ENCODE measurements around the gene TSPAN31.

The TSPAN31 gene

DNA sequence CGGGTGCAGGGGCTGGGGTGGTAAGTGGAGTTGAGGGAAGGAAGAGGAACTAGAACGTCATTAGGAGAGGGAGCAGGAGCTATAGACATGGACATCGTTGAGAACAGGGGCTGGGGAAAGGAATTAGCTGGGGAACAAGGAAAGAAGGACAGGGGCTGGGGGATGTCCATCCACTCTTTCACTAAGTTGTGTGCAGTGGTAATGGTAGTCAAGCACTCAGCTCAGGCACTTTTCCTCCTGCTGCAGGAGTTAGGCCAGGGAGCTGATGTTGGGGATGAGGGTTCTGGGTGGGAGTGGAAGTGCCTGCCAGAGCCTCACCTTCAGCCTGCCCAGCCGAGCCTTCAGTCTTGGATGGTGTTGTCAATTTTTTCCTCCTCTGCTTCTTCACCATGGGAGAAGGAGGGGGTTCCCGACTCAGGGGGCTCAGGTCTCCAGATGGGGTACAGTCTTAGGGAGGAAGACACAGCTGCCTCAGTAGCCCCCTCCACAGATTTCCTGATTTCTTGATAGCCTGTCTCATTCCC lies 15.5 kb upstream of the TSPAN31 start:
- H3K4me3 ChIP-seq (ENCODE audit: low read depth, low read length) = no peak overlapping the region
- H3K36me3 ChIP-seq (ENCODE audit: control insufficient read depth, insufficient read depth, low read length) = no peaks in the 10 kb centered on the region
- no peaks in the 10 kb centered on the region for H3K79me2 ChIP-seq
- TF ChIP-seq, protein P1, sequence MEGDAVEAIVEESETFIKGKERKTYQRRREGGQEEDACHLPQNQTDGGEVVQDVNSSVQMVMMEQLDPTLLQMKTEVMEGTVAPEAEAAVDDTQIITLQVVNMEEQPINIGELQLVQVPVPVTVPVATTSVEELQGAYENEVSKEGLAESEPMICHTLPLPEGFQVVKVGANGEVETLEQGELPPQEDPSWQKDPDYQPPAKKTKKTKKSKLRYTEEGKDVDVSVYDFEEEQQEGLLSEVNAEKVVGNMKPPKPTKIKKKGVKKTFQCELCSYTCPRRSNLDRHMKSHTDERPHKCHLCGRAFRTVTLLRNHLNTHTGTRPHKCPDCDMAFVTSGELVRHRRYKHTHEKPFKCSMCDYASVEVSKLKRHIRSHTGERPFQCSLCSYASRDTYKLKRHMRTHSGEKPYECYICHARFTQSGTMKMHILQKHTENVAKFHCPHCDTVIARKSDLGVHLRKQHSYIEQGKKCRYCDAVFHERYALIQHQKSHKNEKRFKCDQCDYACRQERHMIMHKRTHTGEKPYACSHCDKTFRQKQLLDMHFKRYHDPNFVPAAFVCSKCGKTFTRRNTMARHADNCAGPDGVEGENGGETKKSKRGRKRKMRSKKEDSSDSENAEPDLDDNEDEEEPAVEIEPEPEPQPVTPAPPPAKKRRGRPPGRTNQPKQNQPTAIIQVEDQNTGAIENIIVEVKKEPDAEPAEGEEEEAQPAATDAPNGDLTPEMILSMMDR (IDR thresholded peaks at IDR 0.05) = no peak
- peaks cover 3% of the 10 kb centered on the region for H3K27me3 ChIP-seq (ENCODE audit: control insufficient read depth, insufficient read depth, low read length)
- H3K9ac ChIP-seq = no peak overlapping the region
- H3K4me1 ChIP-seq = peaks cover 8% of the 10 kb centered on the region
- H3K9me3 ChIP-seq (ENCODE audit: control insufficient read depth, low read length) = no peaks in the 10 kb centered on the region
- H3K27ac ChIP-seq = no peak overlapping the region
- no peak overlapping the region for H3K4me2 ChIP-seq (ENCODE audit: low read length)
- H2AFZ ChIP-seq = no peak overlapping the region

GRCh38 chr12:57730336-57731067 lies 14.3 kb upstream of the TSPAN31 start:
- no peaks in the 10 kb centered on the region for H3K79me2 ChIP-seq
- H3K9me3 ChIP-seq (ENCODE audit: control insufficient read depth, low read length) = no peaks in the 10 kb centered on the region
- no peak overlapping the region for H3K4me3 ChIP-seq (ENCODE audit: low read depth, low read length)
- no peak overlapping the region for H3K4me2 ChIP-seq (ENCODE audit: low read length)
- H3K27me3 ChIP-seq (ENCODE audit: control insufficient read depth, insufficient read depth, low read length) = peaks cover 3% of the 10 kb centered on the region
- peaks cover 8% of the 10 kb centered on the region for H3K4me1 ChIP-seq
- H2AFZ ChIP-seq = no peak overlapping the region
- TF ChIP-seq, protein P1 (IDR thresholded peaks at IDR 0.05) = no peak
- H3K36me3 ChIP-seq (ENCODE audit: control insufficient read depth, insufficient read depth, low read length) = no peaks in the 10 kb centered on the region
- H3K27ac ChIP-seq = no peak overlapping the region
- no peak overlapping the region for H3K9ac ChIP-seq

DNA sequence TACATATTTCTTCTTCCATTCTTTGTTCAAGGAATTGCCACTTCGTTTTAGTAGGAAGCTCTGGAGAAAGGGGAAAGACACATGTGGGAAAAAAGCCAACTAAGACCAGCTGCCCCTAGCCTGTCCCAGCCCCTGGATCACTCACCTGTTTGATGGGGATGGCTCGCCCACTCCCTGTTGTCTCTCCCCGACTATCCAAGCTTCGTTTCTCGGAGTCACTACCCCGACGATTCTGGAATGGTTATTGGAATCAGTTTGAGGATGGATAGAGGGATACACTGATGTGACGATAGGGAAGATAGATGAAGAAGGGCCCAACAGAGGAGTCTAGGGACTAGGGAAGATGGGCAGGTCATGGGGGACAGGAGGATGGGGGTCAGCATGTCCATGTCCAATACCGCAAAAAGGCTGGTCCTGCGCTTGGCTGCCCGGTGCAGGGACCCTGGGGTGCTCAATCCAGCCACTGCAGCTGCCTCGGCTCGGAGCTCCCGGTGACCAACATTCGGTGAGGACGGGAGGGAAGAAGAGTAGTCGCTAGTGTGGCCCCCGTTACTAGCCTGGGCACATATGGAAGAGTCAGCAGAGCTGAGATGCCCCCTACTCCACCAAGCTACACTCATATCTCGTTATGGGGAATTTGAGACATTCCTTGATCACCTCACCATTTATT lies 13.3 kb upstream of the TSPAN31 start:
- Histone ChIP-seq H3K9ac (no peak overlapping the region), H3K27me3 (ENCODE audit: control insufficient read depth, insufficient read depth, low read length) (no peaks in the 10 kb centered on the region), H3K79me2 (no peaks in the 10 kb centered on the region), H3K4me2 (ENCODE audit: low read length) (no peak overlapping the region), H2AFZ (no peak overlapping the region), H3K27ac (no peak overlapping the region), H3K4me1 (peaks cover 16% of the 10 kb centered on the region), H3K36me3 (ENCODE audit: control insufficient read depth, insufficient read depth, low read length) (no peaks in the 10 kb centered on the region), H3K4me3 (ENCODE audit: low read depth, low read length) (no peak overlapping the region), H3K9me3 (ENCODE audit: control insufficient read depth, low read length) (no peaks in the 10 kb centered on the region)
- TF ChIP-seq, protein P1 (IDR thresholded peaks at IDR 0.05) = no peak

- Histone ChIP-seq H3K9me3 (ENCODE audit: control insufficient read depth, low read length) (no peaks in the 10 kb centered on the region), H3K27me3 (ENCODE audit: control insufficient read depth, insufficient read depth, low read length) (no peaks in the 10 kb centered on the region), H3K36me3 (ENCODE audit: control insufficient read depth, insufficient read depth, low read length) (no peaks in the 10 kb centered on the region), H2AFZ (no peak overlapping the region), H3K27ac (no peak overlapping the region), H3K4me3 (ENCODE audit: low read depth, low read length) (no peak overlapping the region), H3K9ac (no peak overlapping the region), H3K4me2 (ENCODE audit: low read length) (no peak overlapping the region), H3K4me1 (peaks cover 18% of the 10 kb centered on the region), H3K79me2 (no peaks in the 10 kb centered on the region)
- TF ChIP-seq, protein P1 (IDR thresholded peaks at IDR 0.05) = no peak
These were observed 12.6 kb upstream of the TSPAN31 start for GRCh38 chr12:57732270-57732669.
